Omental fat pad (tissue), 4 donors: Measurements from ENCODE around the gene PEX19. TPM values are rescaled to one million over a fixed set of nuclear protein-coding genes. Genes with fewer than 3 reads are reported as not detected.

Experiments used
- ATAC-seq: fragments of 150-250 bp; one replicate; pipeline ENCODE4 v1.9.1; 2016; ENCODE audit warnings: mild to moderate bottlenecking, moderate library complexity; ENCODE audit not compliant: low FRiP score
- DNase-seq: peaks from one replicate; pipeline ENCODE4 v3.0.0-alpha.2; 2019; ENCODE audit warnings: low spot score
- CTCF ChIP-seq, 3 donors: fragments of 450-650 bp; IDR thresholded peaks; one replicate each; pipeline ENCODE4 v1.5.1; 2016 to 2017; ENCODE audit warnings: antibody characterized with exemption in 3 of 3, mild to moderate bottlenecking in 3 of 3, moderate library complexity in 2 of 3
- total RNA-seq, 4 donors: library from RNA; depleted of rRNA; stranded (reverse); fragments of >200 nt; gene quantifications; one replicate each; pipeline ENCODE4 v1.1.0, GENCODE V29; 2016

Gene PEX19
- total RNA-seq, 4 donors from 2014 or later, result 66.7 to 117 (median 96.9) TPM

- DNase-seq (no peak), ATAC-seq (no peak)
- TF ChIP-seq CTCF (IDR thresholded peaks at IDR 0.05), result no peak
Observed at GRCh38 chr1:160315359-160315758, 30.4 kb upstream of the PEX19 start.

GRCh38 chr1:160309571-160309970 is 24.6 kb upstream of the PEX19 start:
- no peak for DNase-seq
- TF ChIP-seq CTCF (IDR thresholded peaks at IDR 0.05), result no peak
- ATAC-seq, result no peak

DNA sequence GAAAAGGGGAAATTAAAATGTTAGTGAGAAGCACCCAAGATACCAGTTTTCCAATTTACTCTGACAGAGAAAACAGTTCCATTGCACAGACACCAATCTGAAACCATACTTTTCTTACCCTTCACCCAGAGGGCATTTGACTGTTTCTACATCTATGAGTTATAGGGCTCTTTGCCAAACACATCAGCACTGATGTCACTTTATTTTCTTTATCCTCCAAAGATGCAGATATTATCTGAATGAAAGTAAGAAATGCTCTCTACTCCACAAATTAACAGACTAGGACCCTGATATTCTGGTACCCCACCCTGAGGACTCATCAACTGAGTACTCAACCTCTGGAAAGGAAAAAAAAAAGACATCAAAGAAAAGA is 24.2 kb upstream of the PEX19 start:
- TF ChIP-seq CTCF (IDR thresholded peaks at IDR 0.05), result no peak
- no peak for ATAC-seq
- no peak for DNase-seq

DNA sequence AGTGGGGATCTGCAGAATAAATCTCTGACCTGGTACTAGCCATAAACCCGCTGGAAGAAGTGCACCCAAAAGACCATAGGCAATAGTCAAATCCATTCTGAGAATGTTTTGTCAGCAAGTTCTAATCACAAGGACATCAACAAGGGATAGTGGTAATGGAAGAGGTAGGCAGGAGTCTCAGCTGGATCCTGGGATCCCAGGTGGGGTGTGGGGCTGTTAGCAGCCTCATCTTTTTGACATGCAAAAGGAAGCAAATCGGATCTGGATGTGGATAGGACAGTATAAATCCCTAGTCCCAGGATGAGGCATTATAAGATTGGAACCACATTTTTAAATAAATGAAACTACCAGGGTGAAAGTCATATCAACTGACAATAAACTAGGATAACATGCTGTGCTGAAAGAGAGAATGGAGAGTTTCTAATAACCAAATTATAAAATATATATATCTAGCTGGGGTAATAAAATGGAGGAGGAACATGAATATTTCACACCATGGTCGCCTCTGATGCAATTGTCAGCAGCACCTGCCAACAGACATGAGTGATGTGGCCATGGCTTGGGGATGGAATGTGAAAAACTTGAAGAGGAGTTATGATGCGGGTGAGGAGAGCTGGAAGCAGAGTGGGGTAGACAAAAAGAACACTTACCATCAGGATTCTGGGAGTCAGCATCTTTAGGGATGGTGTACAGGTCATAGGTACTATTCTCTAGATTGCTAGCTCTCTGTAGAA is 23.7 kb upstream of the PEX19 start:
- DNase-seq (no peak), ATAC-seq (no peak)
- no peak for TF ChIP-seq CTCF (IDR thresholded peaks at IDR 0.05)

DNA sequence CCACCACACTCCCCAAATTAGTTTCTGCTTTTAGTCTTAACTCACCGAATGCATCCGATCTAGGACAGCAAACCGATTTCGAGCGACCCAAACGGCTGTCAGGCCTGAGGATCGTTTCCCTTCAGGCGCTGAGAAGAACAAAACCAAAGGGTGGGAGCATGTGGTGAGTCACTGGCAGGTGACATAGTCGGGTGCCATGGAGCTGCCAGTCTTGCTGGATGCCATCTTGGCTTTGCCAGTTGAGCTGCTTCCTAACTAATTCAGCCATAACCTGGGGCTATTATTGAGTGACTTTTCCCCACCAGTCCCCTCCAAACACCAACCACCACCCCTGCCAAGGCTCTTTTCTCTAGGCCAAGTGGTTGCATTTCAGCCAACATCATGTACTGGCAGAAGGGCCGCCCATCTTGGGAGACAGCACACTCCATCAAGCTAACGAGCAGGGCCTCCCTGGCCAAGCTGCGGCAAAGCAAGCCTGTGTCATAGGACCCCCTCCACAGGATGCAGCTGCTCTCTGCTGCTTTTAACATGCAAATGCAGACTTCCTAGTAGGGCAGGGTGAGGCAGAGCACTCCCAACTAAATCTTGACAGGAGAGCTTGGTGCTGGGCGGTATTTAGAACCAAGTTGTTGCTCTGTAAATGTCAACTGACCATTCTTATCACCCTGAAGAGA is 22.3 kb upstream of the PEX19 start:
- no peak for DNase-seq
- TF ChIP-seq CTCF (IDR thresholded peaks at IDR 0.05), result no peak
- ATAC-seq, result no peak

- no peak for ATAC-seq
- no peak for TF ChIP-seq CTCF (IDR thresholded peaks at IDR 0.05)
- DNase-seq, result no peak
Observed at GRCh38 chr1:160300173-160300572, 15.2 kb upstream of the PEX19 start.

DNA sequence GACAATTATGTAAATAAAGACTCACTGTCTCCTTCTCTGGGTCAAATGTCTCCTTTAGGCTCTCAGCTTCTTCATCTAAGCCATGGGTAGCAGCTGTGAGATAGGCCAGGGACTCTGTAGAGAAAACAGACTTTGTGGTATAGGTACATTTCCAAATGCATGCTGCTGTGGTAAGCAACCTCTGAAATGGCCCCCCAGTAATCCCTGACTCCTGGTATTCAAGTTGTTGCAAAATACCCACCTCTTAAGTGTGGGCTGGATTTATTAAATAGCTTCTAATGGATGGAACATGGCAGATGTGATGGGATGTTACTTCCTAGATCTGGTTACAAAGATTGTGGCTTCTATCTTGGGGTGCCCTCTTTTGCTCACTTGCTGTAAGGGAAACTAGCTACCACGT is 11.1 kb upstream of the PEX19 start:
- TF ChIP-seq CTCF (IDR thresholded peaks at IDR 0.05), result no peak
- ATAC-seq, result no peak
- DNase-seq, result no peak
